ENCODE results near the gene CCT6A.
A peak's percentile ranks its signal among the peaks of the same experiment; 100 is the strongest.
"Not testable (repeated sequence)": the region's sequence is repeated elsewhere in the genome, so short reads cannot be mapped to it uniquely, and the experiment has no call there.

CCT6A gene

GRCh38 chr7:56051339-56052191 lies at the start of gene CCT6A, which contains the start of gene PSPH:
CCT6A (plus strand) TSS chr7:56051765; CDS start chr7:56051849, 84 bp downstream.
PSPH (minus strand) TSS chr7:56051444; CDS start chr7:56021212, 30,232 bp downstream.
- DNase-seq, result peak; percentile 94

GRCh38 chr7:56003749-56004148 lies 47.8 kb upstream of the CCT6A start:
- no peak for DNase-seq

GRCh38 chr7:56007167-56007652 lies 44.4 kb upstream of the CCT6A start:
- no peak for DNase-seq

GRCh38 chr7:56007891-56008290 lies 43.7 kb upstream of the CCT6A start:
- no peak for DNase-seq

GRCh38 chr7:56009695-56010094 lies 41.9 kb upstream of the CCT6A start:
- DNase-seq, result no peak

GRCh38 chr7:56017015-56017414 lies 34.5 kb upstream of the CCT6A start:
- not testable (repeated sequence) for DNase-seq

GRCh38 chr7:56019501-56019900 lies 32.1 kb upstream of the CCT6A start:
- DNase-seq, result no peak

- no peak for DNase-seq
Measured at GRCh38 chr7:56023500-56023899, 28.1 kb upstream of the CCT6A start.

- DNase-seq, result no peak
Measured at GRCh38 chr7:56026538-56026937, 25.0 kb upstream of the CCT6A start.

GRCh38 chr7:56028942-56029630 lies 22.5 kb upstream of the CCT6A start:
- no peak for DNase-seq

GRCh38 chr7:56030340-56030739 lies 21.2 kb upstream of the CCT6A start:
- no peak for DNase-seq

GRCh38 chr7:56031556-56031955 lies 20.0 kb upstream of the CCT6A start:
- not testable (repeated sequence) for DNase-seq

- DNase-seq, result not testable (repeated sequence)
Measured at GRCh38 chr7:56032578-56032977, 19.0 kb upstream of the CCT6A start.

- DNase-seq, result peak; percentile 66 to 71
Measured at GRCh38 chr7:56033671-56034432, 17.7 kb upstream of the CCT6A start.

GRCh38 chr7:56040730-56041129 lies 10.8 kb upstream of the CCT6A start:
- DNase-seq, result no peak

- DNase-seq, result not testable (repeated sequence)
Measured at GRCh38 chr7:56045758-56046157, 5.8 kb upstream of the CCT6A start.

GRCh38 chr7:56046721-56047445 lies 4.7 kb upstream of the CCT6A start:
- no peak for DNase-seq

GRCh38 chr7:56047446-56048116 lies 4.0 kb upstream of the CCT6A start:
- not testable (repeated sequence) for DNase-seq

GRCh38 chr7:56048245-56048644 lies 3.3 kb upstream of the CCT6A start:
- no peak for DNase-seq

GRCh38 chr7:56048763-56049162 lies 2.8 kb upstream of the CCT6A start:
- DNase-seq, result not testable (repeated sequence)

GRCh38 chr7:56051053-56051338 lies 569 bp upstream of the CCT6A start:
- DNase-seq, result no peak

GRCh38 chr7:56053379-56053778 lies 1.8 kb downstream of the CCT6A start:
- DNase-seq, result no peak

Measured in stimulated activated CD4-positive, alpha-beta T cell treated with anti-CD3 and anti-CD28 coated beads, Interleukin-4, amount 100 ng/mL, for 4 hours (primary cell).